Activated CD8-positive, alpha-beta memory T cell treated with anti-CD3 and anti-CD28 coated beads, Interleukin-2, amount 50 U/mL, for 1 hour (primary cell): Measurements from ENCODE around the gene RABGEF1.

Source experiments
- DNase-seq: peaks from one replicate; pipeline ENCODE4 v3.0.0-alpha.2; 2020; ENCODE audit errors: extremely low read depth

RABGEF1 gene

GRCh38 chr7:66847879-66848790 is 107.6 kb downstream of the RABGEF1 start:
- DNase-seq, result no peak

GRCh38 chr7:66859339-66859738 is 118.8 kb downstream of the RABGEF1 start:
- DNase-seq, result no peak

- no peak for DNase-seq
These were observed 119.5 kb downstream of the RABGEF1 start for GRCh38 chr7:66859794-66860645.

GRCh38 chr7:66860767-66861166 is 120.2 kb downstream of the RABGEF1 start:
- no peak for DNase-seq
